ENCODE data around the gene TIGD3.

DNA sequence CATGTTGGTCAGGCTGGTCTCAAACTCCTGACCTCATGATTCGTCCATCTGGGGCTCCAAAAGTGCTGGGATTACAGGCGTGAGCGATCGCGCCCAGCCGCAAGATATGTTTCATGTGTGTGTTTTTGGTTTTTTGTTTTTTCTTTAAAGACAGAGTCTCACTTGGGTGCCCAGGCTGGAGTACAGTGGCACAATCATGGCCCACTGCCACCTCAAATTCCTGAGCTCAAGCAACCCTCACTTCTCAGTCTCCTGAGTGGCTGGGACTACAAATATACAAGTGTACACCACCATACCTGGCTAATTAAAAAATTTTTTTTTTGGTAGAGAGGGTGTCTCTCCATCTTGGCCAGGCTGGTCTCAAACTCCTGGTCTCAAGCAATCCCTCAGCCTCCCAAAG lies 8.4 kb downstream of the TIGD3 start:
- TF ChIP-seq, protein P1, sequence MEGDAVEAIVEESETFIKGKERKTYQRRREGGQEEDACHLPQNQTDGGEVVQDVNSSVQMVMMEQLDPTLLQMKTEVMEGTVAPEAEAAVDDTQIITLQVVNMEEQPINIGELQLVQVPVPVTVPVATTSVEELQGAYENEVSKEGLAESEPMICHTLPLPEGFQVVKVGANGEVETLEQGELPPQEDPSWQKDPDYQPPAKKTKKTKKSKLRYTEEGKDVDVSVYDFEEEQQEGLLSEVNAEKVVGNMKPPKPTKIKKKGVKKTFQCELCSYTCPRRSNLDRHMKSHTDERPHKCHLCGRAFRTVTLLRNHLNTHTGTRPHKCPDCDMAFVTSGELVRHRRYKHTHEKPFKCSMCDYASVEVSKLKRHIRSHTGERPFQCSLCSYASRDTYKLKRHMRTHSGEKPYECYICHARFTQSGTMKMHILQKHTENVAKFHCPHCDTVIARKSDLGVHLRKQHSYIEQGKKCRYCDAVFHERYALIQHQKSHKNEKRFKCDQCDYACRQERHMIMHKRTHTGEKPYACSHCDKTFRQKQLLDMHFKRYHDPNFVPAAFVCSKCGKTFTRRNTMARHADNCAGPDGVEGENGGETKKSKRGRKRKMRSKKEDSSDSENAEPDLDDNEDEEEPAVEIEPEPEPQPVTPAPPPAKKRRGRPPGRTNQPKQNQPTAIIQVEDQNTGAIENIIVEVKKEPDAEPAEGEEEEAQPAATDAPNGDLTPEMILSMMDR (IDR thresholded peaks at IDR 0.05), result no peak
- no peak for TF ChIP-seq POLR2A (IDR thresholded peaks at IDR 0.05)

All from lower leg skin (tissue), 3 donors.